ENCODE measurements around the gene FRAS1. TPM values are rescaled to one million over a fixed set of nuclear protein-coding genes. Genes with fewer than 3 reads are reported as not detected.

FRAS1 gene
- total and polyA plus RNA-seq, 2 of the 8 experiments (the other 6 are each of a cell fraction or from before 2014, with no cell fraction given), result 38.5 to 109 TPM

DNA sequence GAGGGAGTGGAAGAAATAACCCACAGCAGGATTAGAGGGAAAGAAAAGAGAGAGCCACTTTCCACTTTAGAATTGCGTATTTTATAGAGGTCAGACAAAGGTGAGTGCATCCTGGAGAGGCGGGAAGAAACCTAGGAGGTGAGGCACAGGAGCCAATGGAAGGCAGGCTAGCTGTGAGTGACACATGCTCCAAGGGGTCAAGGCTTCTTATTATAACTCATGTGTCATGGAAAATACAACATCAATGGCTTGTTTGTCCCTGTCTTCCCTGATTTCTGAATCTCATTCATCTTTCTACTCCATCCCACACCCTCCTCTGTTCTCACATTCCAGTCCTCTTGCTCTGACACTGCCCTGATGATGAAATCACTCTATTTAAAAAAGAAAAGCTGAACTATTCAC is 508.8 kb downstream of the FRAS1 start:
- CTCF ChIA-PET (ENCODE audit: partially characterized antibody), result interaction anchor here (1.0 kb wide), 1 partner anchor 21 kb away, joined by 3 read pairs; no protein-coding TSS in a partner anchor
- Histone ChIP-seq H3K14ac (ENCODE audit: insufficient read length) (no peak overlapping the region), H3K18ac (ENCODE audit: extremely low read depth, low read length) (no peak overlapping the region), H4K91ac (replicated peaks; ENCODE audit: insufficient read length, low read length) (no peak overlapping the region), H3K4me3 (ENCODE audit: extremely low read depth in 1 of 4, insufficient read depth in 2 of 4, low read depth in 3 of 4, low read length in 4 of 4) (no peak overlapping the region), H3K9me3 (ENCODE audit: insufficient read depth in 2 of 2, low read depth in 1 of 2, low read length in 1 of 2) (no peaks in the 10 kb centered on the region), H3K4me1 (replicated peaks in 1 of 4; ENCODE audit: control insufficient read depth in 3 of 4, insufficient read depth in 4 of 4, low read length in 3 of 4) (peaks cover 4 to 14% (median 10%) of the 10 kb centered on the region in 4 experiments), H3K4ac (replicated peaks; ENCODE audit: insufficient read length, low read depth, low read length) (no peak overlapping the region), H3K79me1 (ENCODE audit: low read depth, low read length) (no peaks in the 10 kb centered on the region), H3K56ac (replicated peaks; ENCODE audit: insufficient read length, low read depth, low read length) (no peak overlapping the region), H3K4me2 (ENCODE audit: insufficient read depth in 1 of 2, low read depth in 2 of 2, low read length in 2 of 2) (no peak overlapping the region), H2BK12ac (ENCODE audit: low read depth, low read length) (no peak overlapping the region), H2BK120ac (replicated peaks; ENCODE audit: low read depth, low read length) (no peak overlapping the region), H2AK5ac (ENCODE audit: low read depth, low read length) (no peak overlapping the region), H2BK15ac (ENCODE audit: low read length) (no peak overlapping the region), H3K9ac (replicated peaks in 1 of 4; ENCODE audit: extremely low read depth in 1 of 4, low read depth in 3 of 4, low read length in 3 of 4) (no peak overlapping the region), H3K27me3 (replicated peaks in 1 of 4; ENCODE audit: control insufficient read depth in 3 of 4, extremely low read depth in 1 of 4, insufficient read depth in 3 of 4, low read length in 3 of 4) (no peaks in the 10 kb centered on the region), H3K27ac (ENCODE audit: low read depth, low read length) (no peak overlapping the region), H4K8ac (ENCODE audit: extremely low read depth, insufficient read depth, low read length) (no peak overlapping the region), H2BK5ac (ENCODE audit: low read depth, low read length) (no peak overlapping the region), H2BK20ac (ENCODE audit: low read length) (no peak overlapping the region), H3K79me2 (ENCODE audit: control insufficient read depth in 1 of 2, insufficient read depth in 2 of 2, low read length in 2 of 2) (no peaks in the 10 kb centered on the region), H4K5ac (ENCODE audit: insufficient read length, low read depth, low read length) (no peak overlapping the region), H4K20me1 (replicated peaks in 1 of 2; ENCODE audit: control insufficient read depth in 1 of 2, insufficient read depth in 2 of 2, low read length in 2 of 2) (no peaks in the 10 kb centered on the region), H3K23me2 (ENCODE audit: low read depth, low read length) (no peaks in the 10 kb centered on the region), H3K36me3 (ENCODE audit: control insufficient read depth in 2 of 4, insufficient read depth in 4 of 4, low read length in 3 of 4) (no peaks in the 10 kb centered on the region), H3K23ac (ENCODE audit: insufficient read length) (no peak overlapping the region), H2AFZ (ENCODE audit: low read length) (no peak overlapping the region)
- POLR2A ChIA-PET (ENCODE audit: partially characterized antibody), result interaction anchor here (1.4 to 2.1 kb wide), 2 partner anchors 9 to 14 kb away, joined by 3 to 5 read pairs; partner anchors contain the start of gene ANXA3
- TF ChIP-seq CEBPB (IDR thresholded peaks at IDR 0.05; ENCODE audit: low read depth, low read length) (peak; percentile 65), SAP30 (IDR thresholded peaks at IDR 0.05; ENCODE audit: insufficient read depth, insufficient replicate concordance, low read length) (no peak)
- FAIRE-seq, result no peak
- no peak for DNase-seq (ENCODE audit: low read depth in 1 of 2, low spot score in 2 of 2)
- 64% methylated on average over 2 of the region's 2 CpGs; no CpG with 5 or more reads in 1 of the 2 experiments for WGBS, 2 experiments (ENCODE audit: extremely low coverage in 1 of 2, insufficient coverage in 1 of 2, insufficient read length in 1 of 2, insufficient replicate concordance in 2 of 2, low coverage in 1 of 2, low lambda C conversion rate in 2 of 2, missing lambda C conversion rate in 1 of 2)

Data from H1 (cell line).